ENCODE data around the gene B4GALNT2.

The B4GALNT2 gene

DNA sequence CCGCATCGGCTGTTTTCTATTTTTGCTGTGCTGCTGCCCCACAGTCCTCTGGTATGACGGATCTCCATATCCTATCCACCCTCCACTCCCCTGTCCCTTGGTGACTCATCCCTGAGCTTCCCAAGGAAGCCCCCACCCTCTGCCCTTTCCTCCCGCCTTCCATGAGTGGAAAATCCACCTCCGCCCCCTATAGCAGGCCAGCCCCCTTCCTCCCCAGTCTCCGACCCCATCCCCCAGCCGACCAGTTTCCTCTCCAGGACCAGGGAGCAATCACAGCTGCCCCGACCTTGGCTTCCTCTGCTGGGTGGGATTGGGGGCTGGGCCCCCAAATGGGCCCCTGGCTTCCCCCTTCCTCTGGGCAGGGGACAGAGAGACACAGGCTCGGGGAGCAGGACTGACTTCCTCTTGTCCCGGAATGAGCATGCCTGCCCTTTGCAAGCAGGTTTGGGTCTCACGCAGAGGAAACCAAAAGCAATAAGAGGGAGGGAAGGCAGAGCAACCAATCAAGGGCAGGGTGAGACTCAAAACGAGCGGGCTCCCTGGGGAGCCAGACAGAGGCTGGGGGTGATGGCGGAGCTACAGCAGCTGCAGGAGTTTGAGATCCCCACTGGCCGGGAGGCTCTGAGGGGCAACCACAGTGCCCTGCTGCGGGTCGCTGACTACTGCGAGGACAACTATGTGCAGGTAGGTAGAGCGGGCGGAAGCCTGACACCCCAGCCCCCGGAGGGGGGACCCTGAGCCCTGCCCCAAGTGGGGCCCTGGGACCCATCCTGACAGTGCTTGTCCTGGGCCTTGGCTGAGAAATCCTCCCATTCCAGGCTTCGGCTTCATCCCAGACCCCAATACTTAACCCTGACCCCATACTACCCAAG lies 77.8 kb downstream of the B4GALNT2 start, which contains the start of the genes ABI3 and GNGT2:
ABI3 (plus strand) TSS at position 550 of the 872 bp plus-strand sequence; CDS start at position 568, 18 bp downstream.
GNGT2 (minus strand) TSS at position 417 of the 872 bp plus-strand sequence. CDS start 3,152 bp downstream, outside the sequence.
- DNase-seq, result peak in 16 of 58 donors; percentile 7 to 53 (median 20)

DNA sequence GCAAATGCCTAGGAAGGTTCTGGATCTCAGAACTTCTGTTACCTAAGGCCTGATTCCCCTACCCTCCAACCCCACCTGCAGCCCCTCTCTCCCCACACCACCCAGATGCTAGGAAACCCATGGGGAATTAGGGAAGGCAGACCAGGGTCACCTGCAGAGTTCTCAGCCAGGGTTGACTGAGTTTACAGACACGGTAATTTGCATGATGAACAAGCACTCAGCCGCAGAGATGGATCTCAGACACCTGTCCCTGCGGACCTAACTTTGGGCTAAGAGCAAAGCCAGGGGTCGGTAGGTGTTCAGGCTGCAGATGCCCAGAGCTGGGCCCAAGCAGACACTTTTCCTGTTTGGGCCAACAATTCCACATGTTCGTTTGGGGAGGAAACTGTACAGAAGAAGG lies 80.8 kb downstream of the B4GALNT2 start:
- no peak for DNase-seq

DNA sequence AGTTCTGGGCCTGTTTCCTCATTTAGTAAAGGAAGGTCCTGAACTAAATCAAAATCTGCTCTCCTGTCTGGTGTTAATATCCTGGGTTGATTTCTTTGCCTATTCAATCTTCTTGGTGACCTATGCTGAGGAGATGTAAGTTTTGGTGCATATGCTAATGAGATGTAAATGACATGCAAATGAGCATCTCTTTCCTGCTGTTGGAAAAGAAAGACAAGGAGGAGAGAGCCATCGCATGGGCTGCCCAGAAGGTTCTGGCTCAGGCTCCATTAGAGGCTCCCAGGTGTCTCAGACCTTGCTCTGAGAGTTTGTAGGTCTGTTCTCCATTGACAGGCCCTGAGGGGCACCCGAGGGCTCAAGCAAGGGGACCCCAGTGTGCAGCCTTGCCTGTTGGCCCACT lies 81.3 kb downstream of the B4GALNT2 start:
- no peak for DNase-seq

DNA sequence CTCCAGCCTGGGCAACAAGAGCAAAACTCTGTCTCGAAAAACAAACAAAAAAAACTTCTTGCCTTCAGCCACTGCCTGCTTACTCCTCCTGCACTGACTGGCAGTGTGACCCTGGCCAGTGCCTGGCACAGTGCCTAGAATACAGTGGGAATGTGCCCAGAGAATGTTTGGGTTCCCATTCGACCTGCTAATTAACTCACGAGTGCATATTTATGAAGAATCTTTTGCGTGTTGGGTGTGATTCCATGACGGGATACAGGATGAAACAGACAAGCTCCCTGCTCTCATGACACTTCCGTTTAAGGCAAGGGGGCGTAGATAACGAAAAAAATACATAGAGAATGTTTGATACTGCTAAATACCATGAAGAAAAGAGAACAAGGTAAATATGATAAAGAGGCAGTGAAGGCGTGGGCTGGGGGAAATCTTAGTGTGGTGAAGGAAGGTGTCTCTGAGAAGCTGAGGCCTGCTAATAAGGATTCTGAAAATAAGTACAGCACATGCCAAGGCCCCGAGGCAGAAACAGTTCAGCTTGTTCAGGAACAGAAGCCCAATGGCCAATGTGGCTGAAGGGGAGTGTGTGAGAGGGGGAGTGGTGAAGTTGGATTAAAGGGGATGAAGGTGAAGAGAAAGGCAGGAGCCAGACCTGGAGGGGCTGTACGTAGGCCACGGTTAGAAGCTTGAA lies 82.2 kb downstream of the B4GALNT2 start:
- DNase-seq, result peak in 6 of 58 donors; percentile 9 to 33 (median 20)

DNA sequence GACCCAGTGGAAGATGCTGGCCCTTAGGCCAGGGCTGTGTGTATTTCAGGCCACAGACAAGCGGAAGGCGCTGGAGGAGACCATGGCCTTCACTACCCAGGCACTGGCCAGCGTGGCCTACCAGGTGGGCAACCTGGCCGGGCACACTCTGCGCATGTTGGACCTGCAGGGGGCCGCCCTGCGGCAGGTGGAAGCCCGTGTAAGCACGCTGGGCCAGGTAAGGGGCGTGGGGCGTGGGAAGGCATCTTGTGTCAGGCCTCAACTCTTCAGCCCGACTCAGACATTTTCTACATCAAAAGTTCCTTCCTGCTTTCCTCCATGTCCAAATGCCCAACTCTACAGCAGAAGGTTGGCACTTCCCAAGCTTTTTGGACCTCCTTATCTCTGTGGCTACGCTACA lies 83.9 kb downstream of the B4GALNT2 start:
- DNase-seq, result no peak

DNA sequence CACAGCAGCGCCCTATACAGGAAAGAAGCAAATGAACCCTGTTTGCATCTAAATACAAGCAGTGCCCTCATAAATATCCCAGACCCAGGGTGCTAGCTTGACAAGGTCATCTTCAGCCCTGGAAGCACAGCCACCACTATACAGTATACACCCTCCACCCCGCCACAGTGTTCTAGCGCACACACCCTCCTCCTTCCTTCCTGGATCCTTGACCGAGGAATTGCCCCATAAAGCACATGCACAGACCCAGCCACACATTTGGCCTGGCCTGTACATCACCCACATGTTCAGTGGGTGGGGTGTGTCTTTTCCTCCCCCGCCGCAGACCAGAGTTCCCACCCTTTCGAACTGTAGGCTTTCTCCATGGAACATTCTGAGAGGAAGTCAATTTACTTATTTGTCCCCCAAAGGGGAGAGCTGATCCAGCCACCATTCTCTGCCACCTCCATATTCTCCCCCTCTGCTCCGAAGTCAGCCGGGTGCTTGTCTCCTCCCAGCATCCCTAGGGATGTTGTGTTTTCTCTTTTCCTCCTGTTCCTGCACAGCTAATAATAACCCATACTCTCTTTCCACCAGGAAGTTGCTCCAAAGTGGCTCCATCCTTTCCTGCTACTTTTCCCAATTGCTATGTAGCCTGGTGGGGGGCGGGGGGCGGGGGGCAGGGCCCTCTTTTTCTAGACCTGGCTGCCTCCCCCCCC lies 84.5 kb downstream of the B4GALNT2 start:
- DNase-seq, result peak in 10 of 58 donors; percentile 6 to 59 (median 23)

DNA sequence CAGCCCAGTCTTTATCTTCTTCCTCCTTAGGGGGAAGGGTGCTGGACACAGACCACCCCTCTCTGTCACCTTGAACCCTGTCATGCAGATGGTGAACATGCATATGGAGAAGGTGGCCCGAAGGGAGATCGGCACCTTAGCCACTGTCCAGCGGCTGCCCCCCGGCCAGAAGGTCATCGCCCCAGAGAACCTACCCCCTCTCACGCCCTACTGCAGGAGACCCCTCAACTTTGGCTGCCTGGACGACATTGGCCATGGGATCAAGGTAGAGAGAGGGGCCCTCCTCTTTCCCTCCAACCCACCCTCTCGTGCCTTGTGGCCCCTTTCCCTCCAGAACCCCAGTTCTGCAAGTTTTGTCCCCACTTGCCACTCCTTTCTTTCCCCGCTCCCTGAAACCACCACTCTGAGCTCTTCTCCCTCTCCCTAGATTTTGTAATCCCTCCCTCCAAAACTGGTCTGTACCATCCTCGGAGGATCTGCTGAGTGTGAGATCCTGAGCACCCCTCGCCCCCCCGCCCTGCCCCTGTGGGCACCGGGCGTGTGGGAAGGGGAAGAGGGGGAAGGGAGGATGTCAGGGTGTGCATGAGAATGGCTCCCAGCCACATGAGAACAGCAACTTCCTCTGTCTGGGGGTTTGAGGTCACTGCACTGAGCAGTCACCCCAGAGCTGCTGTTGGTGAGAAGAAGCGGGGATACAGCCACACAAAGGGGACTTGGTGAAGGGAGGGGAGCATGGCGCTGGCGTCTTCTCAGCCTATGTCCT lies 85.3 kb downstream of the B4GALNT2 start:
- DNase-seq, result peak in 24 of 58 donors; percentile 11 to 64 (median 29)

DNA sequence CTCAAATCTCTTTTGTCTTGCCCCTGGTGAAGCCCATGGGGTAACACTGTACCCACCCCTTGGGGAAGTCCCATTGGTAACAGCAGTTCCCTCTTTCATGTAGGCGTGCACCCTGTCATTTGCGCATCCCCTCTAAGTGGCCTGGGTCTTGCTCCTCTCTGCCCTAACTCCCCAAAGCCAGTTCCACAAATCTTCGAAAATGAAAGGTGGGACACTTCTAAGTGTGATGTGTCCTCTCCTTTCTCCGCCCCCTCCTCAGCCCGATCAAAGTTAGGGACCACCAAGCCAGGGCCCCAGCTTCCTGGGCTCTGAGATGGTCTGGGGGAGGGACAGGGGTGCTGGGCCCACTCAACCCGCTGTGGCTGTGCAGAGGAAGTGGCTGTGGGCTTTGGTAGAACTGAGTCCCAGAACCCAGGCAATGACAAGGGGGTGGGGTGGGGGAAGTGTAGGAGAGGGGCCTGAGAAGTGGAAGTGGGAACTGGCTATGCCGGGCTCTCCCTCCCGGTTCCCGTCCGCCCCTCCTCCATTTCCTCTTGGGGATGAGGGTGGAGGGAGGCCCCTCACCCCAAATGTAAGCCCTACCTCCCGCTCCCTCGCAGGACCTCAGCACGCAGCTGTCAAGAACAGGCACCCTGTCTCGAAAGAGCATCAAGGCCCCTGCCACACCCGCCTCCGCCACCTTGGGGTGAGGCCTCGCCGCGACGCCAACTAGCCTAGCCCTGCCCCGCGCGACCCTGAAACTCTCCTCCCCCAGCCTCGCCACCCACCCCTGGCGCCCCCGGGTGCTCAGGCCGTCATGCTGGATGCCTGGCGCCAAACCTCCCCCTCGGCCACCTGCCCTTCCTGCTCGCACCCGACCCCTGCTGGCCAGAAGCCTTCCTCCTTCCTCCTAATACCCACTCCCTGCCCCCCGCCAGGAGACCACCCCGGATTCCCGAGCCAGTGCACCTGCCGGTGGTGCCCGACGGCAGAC lies 86.7 kb downstream of the B4GALNT2 start:
- DNase-seq, result peak in 8 of 58 donors; percentile 9 to 23 (median 14)

DNA sequence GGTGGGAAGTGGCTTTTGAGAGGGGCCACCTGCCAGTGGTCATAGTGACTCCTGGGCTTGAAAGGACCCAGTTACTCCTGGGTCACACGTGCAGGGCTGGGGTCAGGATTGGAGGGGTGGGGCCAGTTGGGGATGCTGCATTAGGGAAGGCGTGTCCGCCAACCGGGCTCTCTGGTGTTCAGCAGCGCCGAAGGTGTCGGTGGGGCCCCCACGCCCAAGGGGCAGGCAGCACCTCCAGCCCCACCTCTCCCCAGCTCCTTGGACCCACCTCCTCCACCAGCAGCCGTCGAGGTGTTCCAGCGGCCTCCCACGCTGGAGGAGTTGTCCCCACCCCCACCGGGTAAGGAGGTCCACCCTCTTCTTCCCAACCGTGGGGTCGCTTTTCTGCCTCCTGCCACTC lies 87.4 kb downstream of the B4GALNT2 start:
- DNase-seq, result no peak

DNA sequence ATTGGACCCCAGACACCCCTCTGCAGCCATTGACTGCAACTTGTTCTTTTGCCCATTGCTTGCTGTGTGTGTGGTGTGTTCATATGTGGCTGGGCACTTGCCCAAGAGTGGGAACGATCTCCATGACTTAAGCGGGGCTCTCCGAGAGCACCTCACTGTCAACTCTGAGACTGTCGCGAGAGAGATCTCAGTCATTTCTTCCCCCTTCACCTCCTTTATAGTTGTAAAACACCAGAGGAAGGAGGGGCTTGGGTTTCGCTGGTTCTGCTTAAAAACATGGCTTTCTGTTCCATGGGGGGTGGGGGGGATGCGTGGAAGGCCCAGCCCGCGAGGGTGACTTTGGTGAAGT lies 90.6 kb downstream of the B4GALNT2 start:
- no peak for DNase-seq

DNA sequence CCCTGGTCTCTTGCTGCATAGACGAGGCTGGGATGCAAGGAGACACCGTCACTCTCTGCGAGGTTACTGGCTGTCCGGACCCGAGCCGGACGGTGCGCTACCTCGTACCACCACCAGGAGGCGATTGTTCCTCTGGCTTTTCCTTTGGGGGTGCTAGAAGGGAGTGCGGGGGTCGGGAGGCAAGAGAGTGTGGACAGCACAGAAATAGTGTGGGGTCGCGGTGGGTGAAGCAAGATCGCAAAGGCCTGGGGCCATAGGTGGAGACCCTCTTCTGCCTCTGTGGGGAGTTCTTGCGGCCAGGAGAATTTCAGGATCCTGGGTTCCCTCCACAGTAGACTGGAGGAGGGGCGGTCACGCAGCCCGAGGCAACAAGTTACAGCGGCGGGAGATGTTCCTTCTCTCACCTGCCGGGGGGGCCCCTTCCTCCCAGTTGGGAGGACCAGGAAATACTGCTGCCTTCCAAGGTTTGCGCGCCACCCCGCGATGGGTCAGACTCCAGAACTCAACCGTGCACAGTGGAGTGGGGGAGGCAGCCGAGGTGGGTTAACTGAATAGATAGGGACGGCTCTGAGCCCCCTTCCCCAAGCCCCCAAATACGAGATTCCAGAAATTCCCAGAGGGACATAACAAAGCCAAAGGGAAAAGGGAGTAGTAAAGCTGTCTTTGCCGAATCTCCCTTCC lies 91.1 kb downstream of the B4GALNT2 start:
- DNase-seq, result peak in 29 of 58 donors; percentile 2 to 65 (median 17)

DNA sequence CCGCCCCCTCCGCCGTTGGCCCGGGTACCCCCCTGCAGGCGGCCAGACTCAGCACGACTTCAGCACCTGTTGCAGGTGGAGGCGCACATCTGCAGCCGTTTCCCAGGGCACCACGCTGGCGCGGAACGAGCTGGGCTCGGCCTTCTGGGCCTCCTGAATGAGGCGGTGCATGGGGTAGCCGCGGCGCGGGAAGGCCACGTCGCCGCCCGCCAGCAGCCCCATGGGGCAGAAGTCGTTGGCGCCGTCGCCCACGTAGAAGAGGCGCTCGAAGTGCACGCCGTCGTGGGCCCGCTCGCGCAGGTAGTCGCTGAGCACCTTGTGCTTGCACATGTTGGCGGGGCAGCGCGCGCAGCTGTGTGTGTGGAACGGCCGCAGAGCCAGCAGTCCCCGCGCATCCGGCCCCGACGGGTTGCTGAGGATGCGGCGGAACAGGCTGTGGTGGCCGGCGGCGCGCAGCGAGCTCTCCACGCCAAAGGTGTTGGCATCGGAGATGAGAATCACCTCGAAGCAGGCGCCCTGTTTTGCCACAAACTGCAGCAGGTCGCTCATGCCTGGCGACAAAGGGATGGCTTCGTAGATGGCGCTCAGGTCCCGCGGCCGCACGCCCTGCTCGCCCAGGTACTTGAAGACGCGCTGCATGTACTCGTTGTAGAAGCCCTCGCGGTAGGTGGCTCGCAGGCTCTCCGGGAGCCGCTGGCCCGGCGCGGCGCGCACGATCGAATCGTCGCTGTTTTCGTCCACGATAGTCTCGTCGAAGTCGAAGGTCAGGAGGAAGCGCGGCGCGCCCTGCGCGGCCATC lies 91.8 kb downstream of the B4GALNT2 start:
- no peak for DNase-seq

DNA sequence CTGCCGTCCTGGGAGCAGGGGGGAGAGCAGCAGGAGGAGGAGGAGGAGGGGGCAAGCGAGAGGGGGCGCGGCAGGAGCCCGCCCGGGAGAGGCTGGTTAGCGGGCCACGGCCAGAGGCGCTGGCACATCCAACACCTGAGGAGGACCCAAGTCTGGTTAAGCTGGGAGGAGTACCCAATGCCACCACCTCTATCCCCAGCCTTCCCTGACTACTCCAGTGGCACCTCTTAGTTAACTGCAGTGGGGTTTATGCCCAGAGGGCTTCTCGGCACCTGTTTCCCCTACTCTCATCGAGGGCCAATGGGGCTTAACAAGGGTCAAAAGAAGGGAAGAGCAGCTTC lies 92.4 kb downstream of the B4GALNT2 start:
- no peak for DNase-seq

DNA sequence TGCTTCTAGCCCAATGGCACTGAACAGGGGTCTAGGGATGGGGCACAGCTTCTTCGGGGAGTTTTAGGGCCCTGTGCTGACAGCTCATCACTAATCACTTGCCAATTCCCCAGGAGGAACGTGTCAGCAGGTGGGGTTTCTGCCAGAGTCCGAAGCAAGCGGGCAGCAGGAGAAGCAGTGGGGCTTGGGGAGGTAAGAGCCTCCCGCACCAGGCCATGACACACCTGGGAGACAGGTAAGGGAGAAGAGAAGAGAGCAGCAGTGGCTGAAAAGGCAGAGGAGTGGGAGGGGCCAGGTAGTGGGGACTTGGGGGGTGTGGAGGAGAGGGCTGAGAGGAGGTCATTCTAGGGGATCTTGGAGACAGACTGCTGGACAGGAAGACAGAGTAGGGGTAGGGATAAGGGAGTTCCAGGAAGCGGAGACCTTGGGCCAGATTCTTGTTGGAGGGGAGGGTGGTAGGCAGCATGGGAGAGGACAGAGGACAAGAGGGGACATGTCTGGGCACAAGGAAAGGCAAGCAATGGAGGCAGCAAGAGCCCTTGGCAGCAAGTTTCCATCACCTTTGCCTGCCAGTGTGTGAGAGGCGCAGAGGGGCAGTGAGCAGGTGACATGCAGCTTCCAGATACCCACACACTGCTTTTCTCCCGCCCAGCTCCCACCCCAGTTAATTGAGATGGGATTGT lies 93.1 kb downstream of the B4GALNT2 start:
- no peak for DNase-seq

All from anterior cingulate cortex (tissue), 58 donors.